ENCODE data around the gene GALNT10. TPM values are rescaled to one million over a fixed set of nuclear protein-coding genes. Genes with fewer than 3 reads are reported as not detected.

GALNT10 gene
- total and polyA plus RNA-seq, 10 donors: 7.6 to 50.2 (median 43.5) TPM

- intact Hi-C loops (cut with DNase I; ENCODE audit: low total_unique reads): no loop called here
- H3K27me3 ChIP-seq (replicated peaks in 1 of 7): no peaks in the 10 kb centered on the region
- TF ChIP-seq POLR2AphosphoS5 (IDR thresholded peaks at IDR 0.05) (no peak), POLR2A (IDR thresholded peaks at IDR 0.05) (no peak), CTCF (IDR thresholded peaks at IDR 0.05 in 8 of 11, conservative IDR thresholded peaks at IDR 0.05 in 3 of 11) (no peak)
- H3K4me3 ChIP-seq: no peak overlapping the region
- no peak for DNase-seq
- H3K9me3 ChIP-seq: no peaks in the 10 kb centered on the region
- H3K27ac ChIP-seq: no peak overlapping the region
- peaks cover 0 to 79% (median 29%) of the 10 kb centered on the region in 6 donors for H3K36me3 ChIP-seq
- no peaks in the 10 kb centered on the region for H3K4me1 ChIP-seq
- WGBS, 5 donors: 88 to 94% (median 91%) methylated on average over 4 of the region's 4 CpGs
Measured at GRCh38 chr5:154377754-154378533, 187.4 kb downstream of the GALNT10 start.

- no peaks in the 10 kb centered on the region for H3K27me3 ChIP-seq (replicated peaks in 1 of 7)
- 60 to 84% (median 78%) methylated on average over 12 of the region's 12 CpGs for WGBS, 5 donors
- peaks cover 0 to 88% (median 28%) of the 10 kb centered on the region in 6 donors for H3K36me3 ChIP-seq
- peaks cover 10 to 22% (median 14%) of the 10 kb centered on the region in 6 donors for H3K4me1 ChIP-seq
- DNase-seq: no peak
- intact Hi-C loops (cut with DNase I; ENCODE audit: low total_unique reads): no loop called here
- H3K9me3 ChIP-seq: peaks cover 0 to 9% (median 0%) of the 10 kb centered on the region in 8 donors
- no peak overlapping the region for H3K27ac ChIP-seq
- TF ChIP-seq POLR2AphosphoS5 (IDR thresholded peaks at IDR 0.05): no peak
- no peak overlapping the region for H3K4me3 ChIP-seq
Measured at GRCh38 chr5:154380263-154380662, 189.7 kb downstream of the GALNT10 start.

- WGBS, 5 donors: 36 to 42% (median 38%) methylated on average over 9 of the region's 9 CpGs
- peak; percentile 84 for DNase-seq
- intact Hi-C loops (cut with DNase I; ENCODE audit: low total_unique reads): no loop called here
- Histone ChIP-seq H3K27ac (peak overlapping the region; percentile 51 to 90 (median 83)), H3K36me3 (peaks cover 0 to 71% (median 6%) of the 10 kb centered on the region in 6 donors), H3K27me3 (replicated peaks in 1 of 7) (no peaks in the 10 kb centered on the region), H3K9me3 (peaks cover 0 to 9% (median 0%) of the 10 kb centered on the region in 8 donors), H3K4me1 (peaks cover 16 to 34% (median 24%) of the 10 kb centered on the region in 6 donors), H3K4me3 (peak overlapping the region in 1 of 8 donors; percentile 35)
- TF ChIP-seq POLR2AphosphoS5 (IDR thresholded peaks at IDR 0.05) (peak in 2 of 3 donors; percentile 25 to 84), CTCF (IDR thresholded peaks at IDR 0.05 in 8 of 11, conservative IDR thresholded peaks at IDR 0.05 in 3 of 11) (no peak), POLR2A (IDR thresholded peaks at IDR 0.05) (no peak)
Measured at GRCh38 chr5:154384480-154385235, 194.1 kb downstream of the GALNT10 start.

GRCh38 chr5:154385236-154385512 lies 194.6 kb downstream of the GALNT10 start:
- intact Hi-C loops (cut with DNase I; ENCODE audit: low total_unique reads): no loop called here
- peak; percentile 92 for DNase-seq
- H3K27me3 ChIP-seq (replicated peaks in 1 of 7): no peaks in the 10 kb centered on the region
- peak overlapping the region; percentile 51 to 90 (median 83) for H3K27ac ChIP-seq
- TF ChIP-seq POLR2AphosphoS5 (IDR thresholded peaks at IDR 0.05): peak; percentile 22 to 84 (median 71)
- TF ChIP-seq CTCF (IDR thresholded peaks at IDR 0.05 in 8 of 11, conservative IDR thresholded peaks at IDR 0.05 in 3 of 11): peak in 1 of 11 experiments; percentile 15
- no peak for TF ChIP-seq POLR2A (IDR thresholded peaks at IDR 0.05)
- 3 to 14% (median 8%) methylated on average over 8 of the region's 8 CpGs for WGBS, 5 donors
- H3K36me3 ChIP-seq: peaks cover 0 to 70% (median 3%) of the 10 kb centered on the region in 6 donors
- H3K4me1 ChIP-seq: peaks cover 16 to 34% (median 24%) of the 10 kb centered on the region in 6 donors
- H3K9me3 ChIP-seq: peaks cover 0 to 9% (median 0%) of the 10 kb centered on the region in 8 donors
- H3K4me3 ChIP-seq: peak overlapping the region in 1 of 8 donors; percentile 35

Measured in spleen (tissue), 11 donors.